Measurements from ENCODE around the gene ADAM15. TPM values are rescaled to one million over a fixed set of nuclear protein-coding genes. Genes with fewer than 3 reads are reported as not detected.

Gene ADAM15
- total and polyA plus RNA-seq, 2 donors (not counting 3 experiments of a cell fraction or from before 2014, with no cell fraction given), result 295 to 299 TPM

- DNase-seq (ENCODE audit: low read depth, low spot score), result no peak
- no peak overlapping the region for H2AFZ ChIP-seq (ENCODE audit: low read depth, low read length)
- peaks cover 5% of the 10 kb centered on the region for H3K79me2 ChIP-seq (ENCODE audit: control insufficient read depth, insufficient read depth, low read length)
- TF ChIP-seq MYC (IDR thresholded peaks at IDR 0.05; ENCODE audit: low read depth, low read length), result no peak
- no peak for TF ChIP-seq JUN (IDR thresholded peaks at IDR 0.05; ENCODE audit: borderline replicate concordance, insufficient read depth, insufficient read length, low read depth)
- no peak for TF ChIP-seq GATA2 (IDR thresholded peaks at IDR 0.05; ENCODE audit: insufficient read depth, insufficient read length, low read depth, low read length)
- no peak for TF ChIP-seq POLR2AphosphoS5 (IDR thresholded peaks at IDR 0.05; ENCODE audit: insufficient read depth, low read depth, low read length)
- no peak for TF ChIP-seq POLR2A (IDR thresholded peaks at IDR 0.05; ENCODE audit: low read depth, low read length)
- TF ChIP-seq, protein P1, sequence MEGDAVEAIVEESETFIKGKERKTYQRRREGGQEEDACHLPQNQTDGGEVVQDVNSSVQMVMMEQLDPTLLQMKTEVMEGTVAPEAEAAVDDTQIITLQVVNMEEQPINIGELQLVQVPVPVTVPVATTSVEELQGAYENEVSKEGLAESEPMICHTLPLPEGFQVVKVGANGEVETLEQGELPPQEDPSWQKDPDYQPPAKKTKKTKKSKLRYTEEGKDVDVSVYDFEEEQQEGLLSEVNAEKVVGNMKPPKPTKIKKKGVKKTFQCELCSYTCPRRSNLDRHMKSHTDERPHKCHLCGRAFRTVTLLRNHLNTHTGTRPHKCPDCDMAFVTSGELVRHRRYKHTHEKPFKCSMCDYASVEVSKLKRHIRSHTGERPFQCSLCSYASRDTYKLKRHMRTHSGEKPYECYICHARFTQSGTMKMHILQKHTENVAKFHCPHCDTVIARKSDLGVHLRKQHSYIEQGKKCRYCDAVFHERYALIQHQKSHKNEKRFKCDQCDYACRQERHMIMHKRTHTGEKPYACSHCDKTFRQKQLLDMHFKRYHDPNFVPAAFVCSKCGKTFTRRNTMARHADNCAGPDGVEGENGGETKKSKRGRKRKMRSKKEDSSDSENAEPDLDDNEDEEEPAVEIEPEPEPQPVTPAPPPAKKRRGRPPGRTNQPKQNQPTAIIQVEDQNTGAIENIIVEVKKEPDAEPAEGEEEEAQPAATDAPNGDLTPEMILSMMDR (IDR thresholded peaks at IDR 0.05; ENCODE audit: extremely low read depth in 1 of 2, insufficient read depth in 1 of 2, low read depth in 1 of 2, low read length in 2 of 2), result no peak
- no TSS peak for BruUV-seq (replicated peaks)
- H3K4me2 ChIP-seq (ENCODE audit: insufficient read depth, low read length), result no peak overlapping the region
- dilution Hi-C loops (cut with MboI; ENCODE audit: extremely low pct_ligation_motif_present, low sequenced_read_pairs), result no loop called here
- peaks cover 10% of the 10 kb centered on the region for H3K4me1 ChIP-seq (ENCODE audit: control insufficient read depth, extremely low read depth, insufficient read depth, low read length)
- FAIRE-seq, result no peak
- H3K4me3 ChIP-seq (replicated peaks in 1 of 3; ENCODE audit: insufficient read depth in 1 of 3, low read depth in 1 of 3, low read length in 3 of 3), result no peak overlapping the region
- H3K27me3 ChIP-seq (ENCODE audit: control insufficient read depth in 2 of 2, insufficient read depth in 2 of 2, low read length in 2 of 2), result no peaks in the 10 kb centered on the region
- H4K20me1 ChIP-seq (replicated peaks; ENCODE audit: control insufficient read depth, extremely low read depth, insufficient read depth, low read length), result no peaks in the 10 kb centered on the region
- ChIA-PET CTCF (interaction anchor here (0.6 to 6.7 kb wide), 27 partner anchors 9 to 503 kb away, joined by 3 to 67 read pairs (median 5); partner anchors contain the start of genes ADAM15, CKS1B, FLAD1 and KRTCAP2), POLR2A (no interaction called here)
- H3K9ac ChIP-seq (replicated peaks; ENCODE audit: extremely low read depth, insufficient read depth, low read length), result no peak overlapping the region
- intact Hi-C loops (cut with micrococcal nuclease), result no loop called here
- peaks cover 7 to 28% of the 10 kb centered on the region in 2 experiments for H3K36me3 ChIP-seq (ENCODE audit: control insufficient read depth in 2 of 2, extremely low read depth in 1 of 2, insufficient read depth in 2 of 2, low read length in 2 of 2)
- no peaks in the 10 kb centered on the region for H3K9me1 ChIP-seq (replicated peaks; ENCODE audit: control insufficient read depth, extremely low read depth, insufficient read depth, low read length)
- H3K27ac ChIP-seq (ENCODE audit: insufficient read depth, low read depth, low read length), result no peak overlapping the region
- H3K9me3 ChIP-seq (replicated peaks; ENCODE audit: control insufficient read depth, insufficient read depth, low read length), result no peaks in the 10 kb centered on the region
Measured at GRCh38 chr1:155062151-155062686, 11.1 kb downstream of the ADAM15 start.

All from endothelial cell of umbilical vein (primary cell).